SK-N-MC (cell line): Measurements from ENCODE around the gene NPAS2.

ENCODE experiments used
- DNase-seq: peaks from one replicate; pipeline ENCODE4 v3.0.0-alpha.2; 2011; ENCODE audit warnings: low read depth, low spot score
- H3K27ac ChIP-seq: fragments of 200-600 bp; sonication (generic); 2 replicates; pipeline ENCODE4 v1.5.1; 2016; ENCODE audit warnings: mixed run types
- H3K36me3 ChIP-seq: fragments of 200-600 bp; sonication (generic); 2 replicates; pipeline ENCODE4 v1.6.1; 2017; ENCODE audit warnings: antibody characterized with exemption, low read length, mixed read lengths; ENCODE audit not compliant: insufficient read depth
- H3K4me3 ChIP-seq: fragments of 200-600 bp; sonication (generic); 2 replicates; pipeline ENCODE4 v1.5.1; 2016
- H3K9ac ChIP-seq: fragments of 200-600 bp; sonication (generic); 2 replicates; pipeline ENCODE4 v1.8.0; 2017; ENCODE audit warnings: mixed run types, mixed read lengths; ENCODE audit not compliant: insufficient read length
- H3K9me3 ChIP-seq: fragments of 200-600 bp; sonication (generic); 2 replicates; pipeline ENCODE4 v1.6.1; 2017; ENCODE audit warnings: low read depth, mild to moderate bottlenecking, antibody characterized with exemption, low read length, moderate library complexity, mixed read lengths
- EZH2 ChIP-seq: fragments of 200-600 bp; sonication (generic); IDR thresholded peaks from one replicate; pipeline ENCODE4 v1.6.1; 2017; ENCODE audit warnings: antibody characterized with exemption
- FOXP2 ChIP-seq: optimal IDR thresholded peaks from 2 replicates; pipeline ENCODE3; 2011; ENCODE audit warnings: mild to moderate bottlenecking, moderate library complexity; ENCODE audit not compliant: insufficient read depth; ENCODE audit errors: extremely low read length, control extremely low read depth
- POLR2AphosphoS5 ChIP-seq: IDR thresholded peaks from 2 replicates; pipeline ENCODE4 v1.6.1; 2012; ENCODE audit warnings: mild to moderate bottlenecking, low read depth, low read length, borderline replicate concordance

Gene NPAS2

DNA sequence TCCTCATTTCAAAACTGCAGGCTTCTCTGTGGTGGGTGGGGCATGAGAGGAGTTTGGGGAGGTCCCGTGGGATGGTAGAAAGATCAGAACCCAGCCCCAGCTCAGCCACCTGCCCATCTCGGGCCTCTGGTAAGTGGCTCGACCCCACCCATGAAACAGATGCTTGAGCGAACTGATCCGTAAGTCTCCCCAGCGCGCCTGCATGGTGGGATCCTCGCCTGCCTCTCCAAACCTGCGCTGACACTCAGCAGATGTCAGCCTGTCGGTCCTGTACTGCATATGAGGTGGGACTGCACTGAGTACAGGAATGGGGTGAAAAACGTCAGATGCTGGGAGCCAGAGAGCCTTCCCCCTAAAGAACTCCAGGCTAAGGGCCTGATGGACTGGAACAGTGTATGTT is 166.2 kb downstream of the NPAS2 start:
- Histone ChIP-seq H3K36me3 (no peaks in the 10 kb centered on the region), H3K4me3 (no peak overlapping the region), H3K9me3 (no peaks in the 10 kb centered on the region), H3K9ac (no peak overlapping the region), H3K27ac (no peak overlapping the region)
- DNase-seq = no peak
- TF ChIP-seq FOXP2 (no peak), POLR2AphosphoS5 (no peak), EZH2 (no peak)

DNA sequence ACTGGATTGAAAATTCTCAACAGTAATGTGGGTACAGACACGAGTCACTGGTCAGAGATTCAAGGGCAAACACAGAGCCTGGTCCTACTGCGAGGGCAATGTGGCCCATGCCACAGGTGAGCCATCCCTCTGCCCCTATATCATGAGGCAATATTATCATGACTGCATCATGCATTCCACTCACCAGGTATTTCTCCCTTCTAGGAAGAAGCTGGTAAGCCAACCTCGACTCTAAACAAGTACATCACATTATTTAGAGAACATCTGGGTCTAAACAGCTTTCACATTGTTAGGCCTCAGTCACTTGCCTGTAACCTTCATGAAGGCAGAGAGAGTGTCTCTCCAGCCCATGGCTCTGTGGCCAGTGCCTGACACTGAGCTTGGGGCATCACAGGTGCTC is 167.6 kb downstream of the NPAS2 start:
- no peak for TF ChIP-seq EZH2
- H3K36me3 ChIP-seq = no peaks in the 10 kb centered on the region

DNA sequence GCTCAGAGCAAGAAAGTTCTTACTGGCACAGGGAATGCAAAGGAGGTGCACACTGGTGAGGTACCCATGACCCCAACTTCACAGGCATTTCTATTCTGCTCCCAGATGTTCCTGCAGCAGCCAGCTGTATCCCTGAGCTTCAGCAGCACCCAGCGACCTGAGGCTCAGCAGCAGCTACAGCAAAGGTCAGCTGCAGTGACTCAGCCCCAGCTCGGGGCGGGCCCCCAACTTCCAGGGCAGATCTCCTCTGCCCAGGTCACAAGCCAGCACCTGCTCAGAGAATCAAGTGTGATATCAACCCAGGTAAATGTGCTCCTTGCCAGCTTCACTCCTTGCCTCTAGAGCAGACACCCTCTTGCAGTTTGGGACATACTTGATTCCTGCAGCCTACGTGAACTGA is 168.0 kb downstream of the NPAS2 start:
- TF ChIP-seq POLR2AphosphoS5 (no peak), FOXP2 (no peak), EZH2 (no peak)
- Histone ChIP-seq H3K9me3 (no peaks in the 10 kb centered on the region), H3K4me3 (no peak overlapping the region), H3K36me3 (no peaks in the 10 kb centered on the region), H3K9ac (no peak overlapping the region), H3K27ac (no peak overlapping the region)
- no peak for DNase-seq

More for the DNA sequence above, 167.6 kb downstream of the NPAS2 start:
- no peak overlapping the region for H3K9ac ChIP-seq
- DNase-seq = no peak
- H3K9me3 ChIP-seq = no peaks in the 10 kb centered on the region
- no peak overlapping the region for H3K27ac ChIP-seq
- no peak overlapping the region for H3K4me3 ChIP-seq

DNA sequence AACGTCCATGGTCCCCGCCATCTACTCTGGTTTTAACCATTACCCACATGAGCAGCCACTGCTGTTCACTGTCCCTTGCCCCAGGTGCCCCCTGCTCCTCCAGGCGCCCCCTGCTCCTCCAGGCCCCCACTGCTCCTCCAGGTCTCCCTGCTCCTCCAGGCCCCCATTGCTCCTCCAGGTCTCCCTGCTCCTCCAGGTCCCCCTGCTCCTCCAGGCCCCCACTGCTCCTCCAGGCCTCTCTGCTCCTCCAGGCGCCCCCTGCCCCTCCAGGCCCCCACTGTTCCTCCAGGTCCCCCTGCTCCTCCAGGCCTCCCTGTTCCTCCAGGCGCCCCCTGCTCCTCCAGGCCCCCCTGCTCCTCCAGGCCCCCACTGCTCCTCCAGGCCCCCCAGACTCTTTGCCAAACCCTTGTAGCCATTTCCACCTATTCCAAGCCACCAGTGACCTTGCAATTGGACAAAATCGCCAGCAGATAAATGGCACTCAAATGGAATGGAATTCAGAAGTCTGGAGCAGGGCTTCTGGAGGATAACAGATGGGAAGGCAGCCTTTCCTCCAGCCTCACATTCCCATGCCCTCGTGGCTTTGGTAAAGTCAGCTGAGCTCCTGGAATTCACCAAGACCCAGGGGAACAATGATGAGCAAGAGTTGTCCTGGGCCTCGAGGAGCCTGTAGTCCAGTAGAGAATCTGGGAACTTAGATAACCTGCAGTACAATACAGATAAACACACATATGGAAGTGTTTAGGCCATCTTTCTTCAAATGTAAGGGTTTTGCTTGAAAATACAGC is 168.9 kb downstream of the NPAS2 start:
- Histone ChIP-seq H3K9me3 (no peaks in the 10 kb centered on the region), H3K9ac (no peak overlapping the region), H3K4me3 (no peak overlapping the region), H3K27ac (no peak overlapping the region), H3K36me3 (no peaks in the 10 kb centered on the region)
- TF ChIP-seq FOXP2 = no peak
- TF ChIP-seq EZH2 = no peak
- no peak for TF ChIP-seq POLR2AphosphoS5
- DNase-seq = no peak

DNA sequence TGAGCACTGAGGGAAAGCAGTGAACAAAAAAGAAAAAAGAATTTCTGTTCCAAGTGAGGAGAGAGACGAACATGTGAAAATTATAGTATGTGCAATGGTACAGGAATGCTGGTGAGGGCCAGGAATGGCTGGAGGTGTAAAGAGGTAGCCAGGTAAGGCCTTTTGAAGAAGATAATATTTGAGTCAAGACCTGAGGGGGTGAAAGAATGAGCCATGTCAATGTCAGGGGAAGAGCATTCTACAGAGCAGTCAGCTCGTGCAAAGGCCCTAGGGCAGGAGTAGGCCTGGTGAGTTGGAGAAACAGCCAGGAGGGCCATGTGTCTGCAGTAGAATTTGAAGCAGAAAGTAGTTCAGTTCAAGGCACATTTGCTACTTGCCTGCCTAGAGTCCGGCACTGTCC is 169.7 kb downstream of the NPAS2 start:
- Histone ChIP-seq H3K9me3 (no peaks in the 10 kb centered on the region), H3K27ac (no peak overlapping the region), H3K4me3 (no peak overlapping the region), H3K9ac (no peak overlapping the region), H3K36me3 (no peaks in the 10 kb centered on the region)
- TF ChIP-seq POLR2AphosphoS5 (no peak), FOXP2 (no peak), EZH2 (no peak)
- DNase-seq = no peak

DNA sequence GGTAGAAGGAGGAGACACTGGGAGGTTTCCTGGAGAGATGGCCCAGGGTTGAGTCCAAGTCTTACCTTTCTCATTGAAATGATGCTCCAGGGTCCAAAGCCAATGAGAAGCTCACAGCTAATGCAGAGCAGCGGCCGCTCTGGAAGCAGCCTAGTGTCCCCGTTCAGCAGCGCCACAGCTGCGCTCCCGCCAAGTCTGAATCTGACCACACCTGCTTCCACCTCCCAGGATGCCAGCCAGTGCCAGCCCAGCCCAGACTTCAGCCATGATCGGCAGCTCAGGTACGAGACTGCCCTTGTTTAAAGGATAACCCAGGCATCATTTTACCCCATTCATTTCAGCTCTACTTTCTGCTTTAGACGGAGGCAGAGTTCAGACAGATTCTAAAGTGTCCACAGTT is 170.2 kb downstream of the NPAS2 start:
- Histone ChIP-seq H3K4me3 (no peak overlapping the region), H3K9me3 (no peaks in the 10 kb centered on the region), H3K9ac (no peak overlapping the region), H3K27ac (no peak overlapping the region), H3K36me3 (no peaks in the 10 kb centered on the region)
- no peak for DNase-seq
- TF ChIP-seq POLR2AphosphoS5 (no peak), EZH2 (no peak), FOXP2 (no peak)

DNA sequence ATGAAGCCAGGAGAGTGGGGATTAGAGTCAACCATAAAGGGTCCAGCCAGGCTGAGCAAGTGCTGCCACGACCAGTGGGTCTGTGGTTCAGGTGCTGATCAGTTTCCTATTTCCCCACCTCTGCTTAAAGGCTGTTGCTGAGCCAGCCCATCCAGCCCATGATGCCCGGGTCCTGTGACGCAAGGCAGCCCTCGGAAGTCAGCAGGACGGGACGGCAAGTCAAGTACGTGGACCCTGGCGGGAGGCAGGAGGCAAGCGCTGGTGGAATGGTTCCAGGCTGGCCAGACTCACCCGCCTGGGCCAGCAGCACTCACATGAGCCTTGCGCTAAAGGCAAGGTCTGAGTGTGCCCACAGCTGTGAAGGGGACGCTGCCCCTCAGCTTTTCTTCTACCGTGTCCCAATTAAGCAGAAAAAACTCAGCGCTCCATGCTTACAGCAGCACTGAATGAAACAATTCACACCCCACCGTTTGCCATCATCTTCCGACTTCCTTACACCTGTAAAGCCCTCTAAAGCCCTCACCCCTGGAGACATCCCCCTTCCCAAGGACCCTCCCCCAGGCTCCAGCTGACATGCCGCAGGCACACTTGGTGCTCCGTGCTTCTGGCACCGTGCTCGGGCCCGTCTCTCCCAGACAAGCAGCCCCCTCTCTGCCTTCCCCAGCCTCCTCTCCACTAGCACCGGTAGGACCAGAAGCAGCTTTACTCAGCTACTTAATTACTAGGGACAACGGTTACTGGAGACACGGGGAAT is 170.9 kb downstream of the NPAS2 start:
- Histone ChIP-seq H3K4me3 (no peak overlapping the region), H3K9ac (no peak overlapping the region), H3K27ac (no peak overlapping the region), H3K36me3 (no peaks in the 10 kb centered on the region), H3K9me3 (no peaks in the 10 kb centered on the region)
- no peak for DNase-seq
- TF ChIP-seq FOXP2 (no peak), POLR2AphosphoS5 (no peak), EZH2 (no peak)

DNA sequence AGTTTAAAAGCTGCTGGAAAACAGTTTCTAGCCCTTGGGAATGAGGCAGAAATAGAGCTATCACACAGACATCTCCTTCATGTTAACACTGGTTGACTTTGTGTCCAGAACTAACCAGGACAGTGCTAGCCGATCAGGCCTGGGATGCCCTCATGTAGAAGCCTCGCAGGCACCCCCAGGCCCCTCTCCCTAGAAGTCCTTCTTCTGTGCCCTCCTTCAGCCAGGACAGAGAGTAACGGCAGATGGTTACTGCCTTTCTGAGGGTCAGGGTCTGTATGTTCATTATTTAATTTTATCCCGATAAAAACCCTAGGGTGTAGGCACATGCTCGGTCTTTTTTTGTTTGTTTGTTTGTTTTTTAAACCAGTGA is 171.4 kb downstream of the NPAS2 start:
- no peak overlapping the region for H3K9ac ChIP-seq
- no peaks in the 10 kb centered on the region for H3K36me3 ChIP-seq
- DNase-seq = no peak

More for the DNA sequence above, 171.4 kb downstream of the NPAS2 start:
- no peak overlapping the region for H3K27ac ChIP-seq
- no peak overlapping the region for H3K4me3 ChIP-seq
- no peak for TF ChIP-seq FOXP2
- no peak for TF ChIP-seq POLR2AphosphoS5
- TF ChIP-seq EZH2 = no peak
- H3K9me3 ChIP-seq = no peaks in the 10 kb centered on the region
